WERI-Rb-1 (cell line): ENCODE data around the gene GALK1.

Source experiments
- DNase-seq: peaks from one replicate; pipeline ENCODE4 v3.0.0-alpha.2; 2020
- H3K27ac ChIP-seq: fragments of 250-450 bp; sonication (Bioruptor Pico); 2 replicates; pipeline ENCODE4 v1.5.1; 2020; ENCODE audit warnings: mild to moderate bottlenecking, moderate library complexity
- H3K27me3 ChIP-seq: fragments of 250-450 bp; sonication (Bioruptor Pico); 2 replicates; pipeline ENCODE4 v1.5.1; 2021; ENCODE audit warnings: mild to moderate bottlenecking, low read depth, moderate library complexity; ENCODE audit not compliant: insufficient read depth, severe bottlenecking
- H3K36me3 ChIP-seq: fragments of 250-450 bp; sonication (Bioruptor Pico); 2 replicates; pipeline ENCODE4 v1.5.1; 2020; ENCODE audit warnings: mild to moderate bottlenecking, moderate library complexity
- H3K4me3 ChIP-seq: 2 replicates; pipeline ENCODE4 v1.5.1; 2011; ENCODE audit warnings: low read depth, mild to moderate bottlenecking, control low read depth, low read length
- H3K9me3 ChIP-seq: fragments of 250-450 bp; sonication (Bioruptor Pico); 2 replicates; pipeline ENCODE4 v1.5.1; 2021; ENCODE audit warnings: mild to moderate bottlenecking, moderate library complexity; ENCODE audit not compliant: severe bottlenecking
- TF ChIP-seq, protein P1 (sequence below): IDR thresholded peaks from 2 replicates; pipeline ENCODE4 v1.5.1; 2011; ENCODE audit warnings: low read depth, mild to moderate bottlenecking, control low read depth, inconsistent platforms, low read length

Gene GALK1

DNA sequence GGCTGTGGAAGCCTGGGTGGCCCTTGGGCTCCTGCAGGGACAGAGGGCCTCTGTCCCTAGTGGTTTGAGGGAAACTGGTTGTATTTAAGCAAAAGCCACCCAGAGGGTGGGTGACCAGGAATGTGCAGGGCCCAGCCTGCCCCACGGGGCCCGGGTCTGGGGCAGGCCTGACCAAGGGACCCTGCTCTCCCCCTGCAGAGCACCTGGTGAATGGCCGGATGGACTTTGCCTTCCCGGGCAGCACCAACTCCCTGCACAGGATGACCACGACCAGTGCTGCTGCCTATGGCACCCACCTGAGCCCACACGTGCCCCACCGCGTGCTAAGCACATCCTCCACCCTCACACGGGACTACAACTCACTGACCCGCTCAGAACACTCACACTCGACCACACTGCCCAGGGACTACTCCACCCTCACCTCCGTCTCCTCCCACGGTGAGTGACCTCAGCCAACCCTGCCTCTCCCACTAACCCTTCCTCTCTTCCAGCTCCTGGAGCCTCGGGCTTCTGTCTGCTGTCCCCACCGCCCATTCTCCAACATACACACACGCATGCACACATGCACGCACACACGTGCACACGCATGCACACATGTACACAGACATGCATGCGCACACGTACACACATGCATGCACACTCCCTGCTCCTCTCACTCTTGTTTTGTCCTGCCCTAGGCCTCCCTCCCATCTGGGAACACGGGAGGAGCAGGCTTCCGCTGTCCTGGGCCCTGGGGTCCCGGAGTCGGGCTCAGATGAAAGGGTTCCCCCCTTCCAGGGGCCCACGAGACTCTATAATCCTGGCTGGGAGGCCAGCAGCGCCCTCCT, 10.4 kb downstream of the GALK1 start:
- no peaks in the 10 kb centered on the region for H3K9me3 ChIP-seq
- TF ChIP-seq, protein P1, sequence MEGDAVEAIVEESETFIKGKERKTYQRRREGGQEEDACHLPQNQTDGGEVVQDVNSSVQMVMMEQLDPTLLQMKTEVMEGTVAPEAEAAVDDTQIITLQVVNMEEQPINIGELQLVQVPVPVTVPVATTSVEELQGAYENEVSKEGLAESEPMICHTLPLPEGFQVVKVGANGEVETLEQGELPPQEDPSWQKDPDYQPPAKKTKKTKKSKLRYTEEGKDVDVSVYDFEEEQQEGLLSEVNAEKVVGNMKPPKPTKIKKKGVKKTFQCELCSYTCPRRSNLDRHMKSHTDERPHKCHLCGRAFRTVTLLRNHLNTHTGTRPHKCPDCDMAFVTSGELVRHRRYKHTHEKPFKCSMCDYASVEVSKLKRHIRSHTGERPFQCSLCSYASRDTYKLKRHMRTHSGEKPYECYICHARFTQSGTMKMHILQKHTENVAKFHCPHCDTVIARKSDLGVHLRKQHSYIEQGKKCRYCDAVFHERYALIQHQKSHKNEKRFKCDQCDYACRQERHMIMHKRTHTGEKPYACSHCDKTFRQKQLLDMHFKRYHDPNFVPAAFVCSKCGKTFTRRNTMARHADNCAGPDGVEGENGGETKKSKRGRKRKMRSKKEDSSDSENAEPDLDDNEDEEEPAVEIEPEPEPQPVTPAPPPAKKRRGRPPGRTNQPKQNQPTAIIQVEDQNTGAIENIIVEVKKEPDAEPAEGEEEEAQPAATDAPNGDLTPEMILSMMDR = no peak
- peaks cover 6% of the 10 kb centered on the region; the same call in 1 of the 2 replicates for H3K36me3 ChIP-seq
- H3K27ac ChIP-seq = peak overlapping the region; percentile 86
- no peaks in the 10 kb centered on the region for H3K27me3 ChIP-seq
- H3K4me3 ChIP-seq = no peak overlapping the region
- peak; percentile 54 for DNase-seq

GRCh38 chr17:75753514-75754377, 11.2 kb downstream of the GALK1 start:
- TF ChIP-seq, protein P1 = peak; percentile 88
- Histone ChIP-seq H3K27ac (peak overlapping the region; percentile 86), H3K27me3 (no peaks in the 10 kb centered on the region), H3K4me3 (peak overlapping the region; percentile 52), H3K36me3 (peaks cover 6% of the 10 kb centered on the region; the same call in 1 of the 2 replicates), H3K9me3 (no peaks in the 10 kb centered on the region)
- DNase-seq = peak; percentile 92

GRCh38 chr17:75752802-75753513, 12.0 kb downstream of the GALK1 start:
- peak overlapping the region; percentile 86 for H3K27ac ChIP-seq
- no peaks in the 10 kb centered on the region for H3K27me3 ChIP-seq
- peak overlapping the region; percentile 52 for H3K4me3 ChIP-seq
- TF ChIP-seq, protein P1 = peak; percentile 20; the same call in 1 of the 2 replicates
- no peak for DNase-seq
- no peaks in the 10 kb centered on the region for H3K9me3 ChIP-seq
- H3K36me3 ChIP-seq = peaks cover 4% of the 10 kb centered on the region; the same call in 1 of the 2 replicates

DNA sequence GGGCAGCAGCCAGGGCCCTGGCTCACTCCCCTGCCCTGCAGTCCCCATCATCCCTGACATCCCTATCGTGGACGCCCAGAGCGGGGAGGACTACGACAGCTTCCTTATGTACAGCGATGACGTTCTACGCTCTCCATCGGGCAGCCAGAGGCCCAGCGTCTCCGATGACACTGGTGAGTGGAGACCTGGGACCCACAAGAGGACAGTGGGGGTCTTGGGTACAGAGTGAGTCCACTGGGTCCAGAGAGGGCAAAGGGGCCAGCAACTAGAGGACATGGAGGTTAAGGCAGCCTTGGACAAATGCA, 12.6 kb downstream of the GALK1 start:
- Histone ChIP-seq H3K4me3 (no peak overlapping the region), H3K36me3 (no peaks in the 10 kb centered on the region), H3K9me3 (no peaks in the 10 kb centered on the region), H3K27ac (no peak overlapping the region), H3K27me3 (no peaks in the 10 kb centered on the region)
- no peak for DNase-seq
- TF ChIP-seq, protein P1 = no peak

- TF ChIP-seq, protein P1 = no peak
- H3K36me3 ChIP-seq = no peaks in the 10 kb centered on the region
- H3K27ac ChIP-seq = no peak overlapping the region
- no peak for DNase-seq
- no peaks in the 10 kb centered on the region for H3K27me3 ChIP-seq
- H3K9me3 ChIP-seq = no peaks in the 10 kb centered on the region
- no peak overlapping the region for H3K4me3 ChIP-seq
Measured at GRCh38 chr17:75751676-75752404, 13.2 kb downstream of the GALK1 start.
